Measurements from ENCODE around the gene RNF217.

DNA sequence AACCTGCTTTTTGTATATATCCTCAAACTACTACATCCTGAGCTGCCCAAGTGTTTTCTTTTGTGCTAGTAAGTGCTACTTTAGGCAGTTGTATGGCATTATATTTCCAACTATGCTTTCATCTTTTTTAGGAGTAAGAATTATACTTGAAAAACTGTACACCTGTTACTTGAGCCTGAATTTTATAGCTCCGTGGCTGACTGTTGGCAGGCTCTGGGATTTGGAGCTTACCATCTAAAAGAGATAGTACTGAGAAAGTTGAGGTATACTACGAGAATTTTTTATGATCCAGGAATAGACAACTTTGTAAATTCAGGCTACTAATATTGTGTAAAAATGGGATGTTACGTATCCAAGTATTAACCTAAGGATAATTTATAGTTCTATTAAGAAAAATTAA lies 32.4 kb downstream of the RNF217 start:
- TF ChIP-seq, protein P1, sequence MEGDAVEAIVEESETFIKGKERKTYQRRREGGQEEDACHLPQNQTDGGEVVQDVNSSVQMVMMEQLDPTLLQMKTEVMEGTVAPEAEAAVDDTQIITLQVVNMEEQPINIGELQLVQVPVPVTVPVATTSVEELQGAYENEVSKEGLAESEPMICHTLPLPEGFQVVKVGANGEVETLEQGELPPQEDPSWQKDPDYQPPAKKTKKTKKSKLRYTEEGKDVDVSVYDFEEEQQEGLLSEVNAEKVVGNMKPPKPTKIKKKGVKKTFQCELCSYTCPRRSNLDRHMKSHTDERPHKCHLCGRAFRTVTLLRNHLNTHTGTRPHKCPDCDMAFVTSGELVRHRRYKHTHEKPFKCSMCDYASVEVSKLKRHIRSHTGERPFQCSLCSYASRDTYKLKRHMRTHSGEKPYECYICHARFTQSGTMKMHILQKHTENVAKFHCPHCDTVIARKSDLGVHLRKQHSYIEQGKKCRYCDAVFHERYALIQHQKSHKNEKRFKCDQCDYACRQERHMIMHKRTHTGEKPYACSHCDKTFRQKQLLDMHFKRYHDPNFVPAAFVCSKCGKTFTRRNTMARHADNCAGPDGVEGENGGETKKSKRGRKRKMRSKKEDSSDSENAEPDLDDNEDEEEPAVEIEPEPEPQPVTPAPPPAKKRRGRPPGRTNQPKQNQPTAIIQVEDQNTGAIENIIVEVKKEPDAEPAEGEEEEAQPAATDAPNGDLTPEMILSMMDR (optimal IDR thresholded peaks at IDR 0.05 in 1 of 3, IDR thresholded peaks at IDR 0.05 in 1 of 3, conservative IDR thresholded peaks at IDR 0.05 in 1 of 3; ENCODE audit: extremely low read depth in 1 of 3, insufficient read depth in 2 of 3, low read length in 3 of 3): no peak
- TF ChIP-seq EZH2 (IDR thresholded peaks at IDR 0.05; ENCODE audit: low read length): no peak
